HepG2 (cell line): Measurements from ENCODE around the gene TPI1. TPM values are rescaled to one million over a fixed set of nuclear protein-coding genes. Genes with fewer than 3 reads are reported as not detected.

Source experiments
- AGO1 ChIP-seq: fragments of 200-400 bp; formaldehyde crosslinking; IDR thresholded peaks from 2 replicates; pipeline ENCODE4 v1.6.1; 2017; ENCODE audit warnings: mild to moderate bottlenecking, low read depth, low read length, moderate library complexity; ENCODE audit not compliant: poor library complexity, severe bottlenecking
- AKAP8 ChIP-seq: sonication (generic); formaldehyde crosslinking; IDR thresholded peaks from 2 replicates; pipeline ENCODE4 v1.5.1; 2020; ENCODE audit warnings: mild to moderate bottlenecking, missing genetic modification reagents
- GABPB1 ChIP-seq: IDR thresholded peaks from 2 replicates; pipeline ENCODE4 v1.6.1; 2016; ENCODE audit warnings: mild to moderate bottlenecking, missing genetic modification reagents, moderate library complexity, missing compliant biosample characterization
- IKZF4 ChIP-seq: sonication (generic); formaldehyde crosslinking; IDR thresholded peaks from 2 replicates; pipeline ENCODE4 v1.5.1; 2020; ENCODE audit warnings: borderline replicate concordance, mild to moderate bottlenecking, low read depth, missing genetic modification reagents; ENCODE audit errors: not compliant biosample characterization
- KAT8 ChIP-seq: IDR thresholded peaks from 2 replicates; pipeline ENCODE4 v1.6.1; 2016; ENCODE audit warnings: missing genetic modification reagents, missing compliant biosample characterization
- MBNL3 ChIP-seq: fragments of 250-450 bp; sonication (Bioruptor Pico); conservative IDR thresholded peaks from 2 replicates; pipeline ENCODE4 v1.8.0; 2022; ENCODE audit warnings: mild to moderate bottlenecking, inconsistent platforms
- PCBP1 ChIP-seq: fragments of 200-400 bp; formaldehyde crosslinking; IDR thresholded peaks from 2 replicates; pipeline ENCODE4 v1.6.1; 2017; ENCODE audit warnings: mild to moderate bottlenecking, low read depth, low read length, borderline replicate concordance
- ZBTB8A ChIP-seq: sonication (generic); formaldehyde crosslinking; IDR thresholded peaks from 2 replicates; pipeline ENCODE4 v1.4.0; 2020; ENCODE audit warnings: mild to moderate bottlenecking, low read depth, missing genetic modification reagents, borderline replicate concordance
- ZNF331 ChIP-seq: sonication (generic); formaldehyde crosslinking; IDR thresholded peaks from 2 replicates; pipeline ENCODE4 v1.4.0; 2020; ENCODE audit warnings: missing genetic modification reagents
- ZNF788 ChIP-seq: sonication (generic); formaldehyde crosslinking; IDR thresholded peaks from 2 replicates; pipeline ENCODE4 v1.5.0; 2020; ENCODE audit warnings: mild to moderate bottlenecking, missing genetic modification reagents, borderline replicate concordance
- ZSCAN25 ChIP-seq: sonication (generic); formaldehyde crosslinking; IDR thresholded peaks from 2 replicates; pipeline ENCODE4 v1.8.0; 2022; ENCODE audit warnings: mild to moderate bottlenecking, missing genetic modification reagents
- polyA plus RNA-seq, 8 experiments: library from polyadenylated mRNA; depleted of rRNA in 3 of 8; stranded (reverse) in 7 of 8; unstranded in 1 of 8; fragments of >200 nt; fragmentation: Illumina TruSeq in 4 of 8; extraction: Trizol in 4 of 8; gene quantifications; 2 replicates each; pipeline versions ENCODE4 v1.2.1 to v1.2.3, GENCODE V29; 2011 to 2016; ENCODE audit warnings: low read depth in 4 of 8, missing spikeins in 1 of 8, mixed read lengths in 1 of 8; ENCODE audit not compliant: insufficient read depth in 1 of 8
- total RNA-seq, 5 experiments: library from RNA; depleted of rRNA; stranded (reverse); fragments of >200 nt; fragmentation: Illumina TruSeq; extraction: Trizol; gene quantifications; 2 replicates each; pipeline ENCODE4 v1.2.3, GENCODE V29; 2016; ENCODE audit warnings: low read depth in 1 of 5
- TF ChIP-seq, protein P1 (sequence below): sonication (generic); formaldehyde crosslinking; IDR thresholded peaks from 2 replicates; pipeline ENCODE4 v1.5.1; 2020; ENCODE audit warnings: mild to moderate bottlenecking, missing genetic modification reagents, moderate library complexity
- TF ChIP-seq, protein P2 (sequence below): sonication (generic); formaldehyde crosslinking; IDR thresholded peaks from 2 replicates; pipeline ENCODE4 v1.4.0; 2020; ENCODE audit warnings: missing genetic modification reagents, borderline replicate concordance
- TF ChIP-seq, protein P3 (sequence below): sonication (generic); formaldehyde crosslinking; IDR thresholded peaks from 2 replicates; pipeline ENCODE4 v1.4.0; 2020; ENCODE audit warnings: missing genetic modification reagents, borderline replicate concordance

The TPI1 gene
- total and polyA plus RNA-seq, 2 of the 13 experiments (the other 11 are each of a cell fraction or from before 2014, with no cell fraction given) = 945 to 2,535 TPM

DNA sequence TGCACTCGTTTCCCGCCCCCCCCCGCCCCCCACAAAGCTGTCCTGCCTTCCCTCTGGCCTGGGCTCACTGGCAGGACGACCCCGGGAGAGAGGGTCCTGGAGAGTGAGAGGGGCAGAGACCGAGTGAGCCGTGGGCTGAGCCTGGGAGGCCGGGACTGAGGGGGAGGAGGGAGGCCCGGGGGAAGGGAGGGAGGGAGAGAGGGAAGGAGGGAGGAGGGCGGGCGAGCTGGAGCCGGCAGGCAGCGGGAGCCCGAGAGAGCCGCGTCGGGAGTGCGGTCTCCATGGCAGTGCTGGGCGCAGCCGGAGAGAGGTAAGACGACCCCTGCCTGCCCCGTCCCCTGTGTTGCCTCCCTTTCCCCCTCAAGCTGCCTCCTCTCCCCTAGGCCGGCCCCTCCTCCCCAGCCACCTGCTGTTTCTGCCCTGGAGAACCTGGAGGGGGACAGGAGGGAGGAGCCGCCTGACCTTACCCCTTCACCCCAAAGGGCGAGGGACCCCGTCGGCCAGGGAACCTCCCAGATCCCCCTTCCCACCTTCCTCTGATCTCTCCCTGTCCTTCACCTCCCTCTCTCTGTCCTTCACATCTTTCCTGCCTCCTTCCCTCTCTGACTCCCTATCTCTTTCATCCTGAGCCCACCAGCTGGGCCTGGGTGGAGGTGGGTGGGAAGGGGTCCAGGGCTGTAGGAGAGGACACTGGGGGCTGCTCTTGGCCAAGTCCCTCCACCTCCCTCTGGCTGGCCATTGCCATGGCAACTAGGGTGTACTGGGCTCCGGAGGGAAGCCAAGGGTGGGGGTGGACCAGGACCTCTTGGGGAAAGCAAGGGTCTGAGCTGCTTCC, 45.5 kb upstream of the TPI1 start, which contains the start of gene GPR162 (continued):
- TF ChIP-seq KAT8 (CRISPR knock-in tag) (no peak), GABPB1 (peak; percentile 16; the same call in 1 of the 2 replicates), PCBP1 (peak; percentile 69; the same call in 1 of the 2 replicates), MBNL3 (CRISPR knock-in tag) (no peak), AGO1 (peak; percentile 91), ZNF331 (CRISPR knock-in tag) (no peak), ZBTB8A (CRISPR knock-in tag) (no peak), AKAP8 (CRISPR knock-in tag) (peak; percentile 85; the same call in 1 of the 2 replicates), ZSCAN25 (peak; percentile 78; the same call in 1 of the 2 replicates), ZNF788 (CRISPR knock-in tag) (no peak), IKZF4 (CRISPR knock-in tag) (peak; percentile 43)
- TF ChIP-seq, protein P1, sequence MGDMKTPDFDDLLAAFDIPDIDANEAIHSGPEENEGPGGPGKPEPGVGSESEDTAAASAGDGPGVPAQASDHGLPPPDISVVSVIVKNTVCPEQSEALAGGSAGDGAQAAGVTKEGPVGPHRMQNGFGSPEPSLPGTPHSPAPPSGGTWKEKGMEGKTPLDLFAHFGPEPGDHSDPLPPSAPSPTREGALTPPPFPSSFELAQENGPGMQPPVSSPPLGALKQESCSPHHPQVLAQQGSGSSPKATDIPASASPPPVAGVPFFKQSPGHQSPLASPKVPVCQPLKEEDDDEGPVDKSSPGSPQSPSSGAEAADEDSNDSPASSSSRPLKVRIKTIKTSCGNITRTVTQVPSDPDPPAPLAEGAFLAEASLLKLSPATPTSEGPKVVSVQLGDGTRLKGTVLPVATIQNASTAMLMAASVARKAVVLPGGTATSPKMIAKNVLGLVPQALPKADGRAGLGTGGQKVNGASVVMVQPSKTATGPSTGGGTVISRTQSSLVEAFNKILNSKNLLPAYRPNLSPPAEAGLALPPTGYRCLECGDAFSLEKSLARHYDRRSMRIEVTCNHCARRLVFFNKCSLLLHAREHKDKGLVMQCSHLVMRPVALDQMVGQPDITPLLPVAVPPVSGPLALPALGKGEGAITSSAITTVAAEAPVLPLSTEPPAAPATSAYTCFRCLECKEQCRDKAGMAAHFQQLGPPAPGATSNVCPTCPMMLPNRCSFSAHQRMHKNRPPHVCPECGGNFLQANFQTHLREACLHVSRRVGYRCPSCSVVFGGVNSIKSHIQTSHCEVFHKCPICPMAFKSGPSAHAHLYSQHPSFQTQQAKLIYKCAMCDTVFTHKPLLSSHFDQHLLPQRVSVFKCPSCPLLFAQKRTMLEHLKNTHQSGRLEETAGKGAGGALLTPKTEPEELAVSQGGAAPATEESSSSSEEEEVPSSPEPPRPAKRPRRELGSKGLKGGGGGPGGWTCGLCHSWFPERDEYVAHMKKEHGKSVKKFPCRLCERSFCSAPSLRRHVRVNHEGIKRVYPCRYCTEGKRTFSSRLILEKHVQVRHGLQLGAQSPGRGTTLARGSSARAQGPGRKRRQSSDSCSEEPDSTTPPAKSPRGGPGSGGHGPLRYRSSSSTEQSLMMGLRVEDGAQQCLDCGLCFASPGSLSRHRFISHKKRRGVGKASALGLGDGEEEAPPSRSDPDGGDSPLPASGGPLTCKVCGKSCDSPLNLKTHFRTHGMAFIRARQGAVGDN (CRISPR knock-in tag) = peak; percentile 40
- TF ChIP-seq, protein P2, sequence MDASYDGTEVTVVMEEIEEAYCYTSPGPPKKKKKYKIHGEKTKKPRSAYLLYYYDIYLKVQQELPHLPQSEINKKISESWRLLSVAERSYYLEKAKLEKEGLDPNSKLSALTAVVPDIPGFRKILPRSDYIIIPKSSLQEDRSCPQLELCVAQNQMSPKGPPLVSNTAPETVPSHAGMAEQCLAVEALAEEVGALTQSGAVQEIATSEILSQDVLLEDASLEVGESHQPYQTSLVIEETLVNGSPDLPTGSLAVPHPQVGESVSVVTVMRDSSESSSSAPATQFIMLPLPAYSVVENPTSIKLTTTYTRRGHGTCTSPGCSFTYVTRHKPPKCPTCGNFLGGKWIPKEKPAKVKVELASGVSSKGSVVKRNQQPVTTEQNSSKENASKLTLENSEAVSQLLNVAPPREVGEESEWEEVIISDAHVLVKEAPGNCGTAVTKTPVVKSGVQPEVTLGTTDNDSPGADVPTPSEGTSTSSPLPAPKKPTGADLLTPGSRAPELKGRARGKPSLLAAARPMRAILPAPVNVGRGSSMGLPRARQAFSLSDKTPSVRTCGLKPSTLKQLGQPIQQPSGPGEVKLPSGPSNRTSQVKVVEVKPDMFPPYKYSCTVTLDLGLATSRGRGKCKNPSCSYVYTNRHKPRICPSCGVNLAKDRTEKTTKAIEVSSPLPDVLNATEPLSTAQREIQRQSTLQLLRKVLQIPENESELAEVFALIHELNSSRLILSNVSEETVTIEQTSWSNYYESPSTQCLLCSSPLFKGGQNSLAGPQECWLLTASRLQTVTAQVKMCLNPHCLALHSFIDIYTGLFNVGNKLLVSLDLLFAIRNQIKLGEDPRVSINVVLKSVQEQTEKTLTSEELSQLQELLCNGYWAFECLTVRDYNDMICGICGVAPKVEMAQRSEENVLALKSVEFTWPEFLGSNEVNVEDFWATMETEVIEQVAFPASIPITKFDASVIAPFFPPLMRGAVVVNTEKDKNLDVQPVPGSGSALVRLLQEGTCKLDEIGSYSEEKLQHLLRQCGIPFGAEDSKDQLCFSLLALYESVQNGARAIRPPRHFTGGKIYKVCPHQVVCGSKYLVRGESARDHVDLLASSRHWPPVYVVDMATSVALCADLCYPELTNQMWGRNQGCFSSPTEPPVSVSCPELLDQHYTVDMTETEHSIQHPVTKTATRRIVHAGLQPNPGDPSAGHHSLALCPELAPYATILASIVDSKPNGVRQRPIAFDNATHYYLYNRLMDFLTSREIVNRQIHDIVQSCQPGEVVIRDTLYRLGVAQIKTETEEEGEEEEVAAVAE (CRISPR knock-in tag) = no peak
- TF ChIP-seq, protein P3, sequence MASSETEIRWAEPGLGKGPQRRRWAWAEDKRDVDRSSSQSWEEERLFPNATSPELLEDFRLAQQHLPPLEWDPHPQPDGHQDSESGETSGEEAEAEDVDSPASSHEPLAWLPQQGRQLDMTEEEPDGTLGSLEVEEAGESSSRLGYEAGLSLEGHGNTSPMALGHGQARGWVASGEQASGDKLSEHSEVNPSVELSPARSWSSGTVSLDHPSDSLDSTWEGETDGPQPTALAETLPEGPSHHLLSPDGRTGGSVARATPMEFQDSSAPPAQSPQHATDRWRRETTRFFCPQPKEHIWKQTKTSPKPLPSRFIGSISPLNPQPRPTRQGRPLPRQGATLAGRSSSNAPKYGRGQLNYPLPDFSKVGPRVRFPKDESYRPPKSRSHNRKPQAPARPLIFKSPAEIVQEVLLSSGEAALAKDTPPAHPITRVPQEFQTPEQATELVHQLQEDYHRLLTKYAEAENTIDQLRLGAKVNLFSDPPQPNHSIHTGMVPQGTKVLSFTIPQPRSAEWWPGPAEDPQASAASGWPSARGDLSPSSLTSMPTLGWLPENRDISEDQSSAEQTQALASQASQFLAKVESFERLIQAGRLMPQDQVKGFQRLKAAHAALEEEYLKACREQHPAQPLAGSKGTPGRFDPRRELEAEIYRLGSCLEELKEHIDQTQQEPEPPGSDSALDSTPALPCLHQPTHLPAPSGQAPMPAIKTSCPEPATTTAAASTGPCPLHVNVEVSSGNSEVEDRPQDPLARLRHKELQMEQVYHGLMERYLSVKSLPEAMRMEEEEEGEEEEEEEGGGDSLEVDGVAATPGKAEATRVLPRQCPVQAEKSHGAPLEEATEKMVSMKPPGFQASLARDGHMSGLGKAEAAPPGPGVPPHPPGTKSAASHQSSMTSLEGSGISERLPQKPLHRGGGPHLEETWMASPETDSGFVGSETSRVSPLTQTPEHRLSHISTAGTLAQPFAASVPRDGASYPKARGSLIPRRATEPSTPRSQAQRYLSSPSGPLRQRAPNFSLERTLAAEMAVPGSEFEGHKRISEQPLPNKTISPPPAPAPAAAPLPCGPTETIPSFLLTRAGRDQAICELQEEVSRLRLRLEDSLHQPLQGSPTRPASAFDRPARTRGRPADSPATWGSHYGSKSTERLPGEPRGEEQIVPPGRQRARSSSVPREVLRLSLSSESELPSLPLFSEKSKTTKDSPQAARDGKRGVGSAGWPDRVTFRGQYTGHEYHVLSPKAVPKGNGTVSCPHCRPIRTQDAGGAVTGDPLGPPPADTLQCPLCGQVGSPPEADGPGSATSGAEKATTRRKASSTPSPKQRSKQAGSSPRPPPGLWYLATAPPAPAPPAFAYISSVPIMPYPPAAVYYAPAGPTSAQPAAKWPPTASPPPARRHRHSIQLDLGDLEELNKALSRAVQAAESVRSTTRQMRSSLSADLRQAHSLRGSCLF (CRISPR knock-in tag) = no peak
